ENCODE measurements around the gene NXNL1. TPM values are rescaled to one million over a fixed set of nuclear protein-coding genes. Genes with fewer than 3 reads are reported as not detected.

NXNL1 gene
- total RNA-seq, 4 donors from 2014 or later, result 0.44 TPM; not detected in 3

GRCh38 chr19:17504030-17504429 lies 43.3 kb upstream of the NXNL1 start:
- no peak for TF ChIP-seq POLR2A (IDR thresholded peaks at IDR 0.05)
- no peak for TF ChIP-seq EP300 (IDR thresholded peaks at IDR 0.05)
- TF ChIP-seq CTCF (IDR thresholded peaks at IDR 0.05), result no peak
- no peak overlapping the region for H3K4me3 ChIP-seq
- H3K36me3 ChIP-seq, result peaks cover 0 to 62% (median 6%) of the 10 kb centered on the region in 3 donors
- H3K9me3 ChIP-seq, result no peaks in the 10 kb centered on the region
- WGBS, 2 donors, result 100% methylated on average over 2 of the region's 2 CpGs
- DNase-seq (ENCODE audit: low spot score in 2 of 2), result no peak
- H3K27ac ChIP-seq, result peak overlapping the region in 2 of 4 donors; percentile 13 to 15
- peaks cover 6 to 57% (median 21%) of the 10 kb centered on the region in 4 donors for H3K4me1 ChIP-seq
- no peaks in the 10 kb centered on the region for H3K27me3 ChIP-seq

GRCh38 chr19:17503240-17503639 lies 42.5 kb upstream of the NXNL1 start:
- Histone ChIP-seq H3K4me1 (peaks cover 0 to 58% (median 16%) of the 10 kb centered on the region in 4 donors), H3K4me3 (no peak overlapping the region), H3K27ac (peak overlapping the region in 1 of 4 donors; percentile 2), H3K27me3 (no peaks in the 10 kb centered on the region), H3K36me3 (peaks cover 0 to 62% (median 6%) of the 10 kb centered on the region in 3 donors), H3K9me3 (no peaks in the 10 kb centered on the region)
- TF ChIP-seq CTCF (IDR thresholded peaks at IDR 0.05) (no peak), POLR2A (IDR thresholded peaks at IDR 0.05) (no peak)
- 82 to 87% methylated on average over 6 of the region's 6 CpGs for WGBS, 2 donors
- no peak for DNase-seq (ENCODE audit: low spot score in 2 of 2)

- Histone ChIP-seq H3K27ac (peak overlapping the region in 3 of 4 donors; percentile 38 to 77 (median 60)), H3K9me3 (no peaks in the 10 kb centered on the region), H3K4me1 (peaks cover 0 to 59% (median 13%) of the 10 kb centered on the region in 4 donors), H3K4me3 (no peak overlapping the region), H3K27me3 (no peaks in the 10 kb centered on the region), H3K36me3 (peaks cover 0 to 61% (median 6%) of the 10 kb centered on the region in 3 donors)
- TF ChIP-seq CTCF (IDR thresholded peaks at IDR 0.05), result no peak
- no peak for TF ChIP-seq POLR2A (IDR thresholded peaks at IDR 0.05)
- TF ChIP-seq EP300 (IDR thresholded peaks at IDR 0.05), result no peak
- DNase-seq (ENCODE audit: low spot score in 2 of 2), result no peak
- WGBS, 2 donors, result 90 to 94% methylated on average over 23 to 24 of the region's 27 CpGs
Measured at GRCh38 chr19:17500447-17501198, 39.9 kb upstream of the NXNL1 start.

GRCh38 chr19:17499648-17500446 lies 39.1 kb upstream of the NXNL1 start:
- H3K9me3 ChIP-seq, result no peaks in the 10 kb centered on the region
- peaks cover 0 to 53% (median 6%) of the 10 kb centered on the region in 3 donors for H3K36me3 ChIP-seq
- no peaks in the 10 kb centered on the region for H3K27me3 ChIP-seq
- H3K4me1 ChIP-seq, result peaks cover 0 to 54% (median 13%) of the 10 kb centered on the region in 4 donors
- TF ChIP-seq CTCF (IDR thresholded peaks at IDR 0.05), result no peak
- TF ChIP-seq EP300 (IDR thresholded peaks at IDR 0.05), result peak in 1 of 2 donors; percentile 39
- TF ChIP-seq POLR2A (IDR thresholded peaks at IDR 0.05), result no peak
- no peak for DNase-seq (ENCODE audit: low spot score in 2 of 2)
- 52 to 59% methylated on average over 21 of the region's 21 CpGs for whole genome bisulfite sequencing, 2 donors
- H3K27ac ChIP-seq, result peak overlapping the region in 3 of 4 donors; percentile 38 to 77 (median 60)
- H3K4me3 ChIP-seq, result no peak overlapping the region
